ENCODE measurements around the gene ARHGEF12. TPM values are rescaled to one million over a fixed set of nuclear protein-coding genes. Genes with fewer than 3 reads are reported as not detected.

ARHGEF12 gene
- total and polyA plus RNA-seq, 4 donors: 19.0 to 243 (median 55.6) TPM

DNA sequence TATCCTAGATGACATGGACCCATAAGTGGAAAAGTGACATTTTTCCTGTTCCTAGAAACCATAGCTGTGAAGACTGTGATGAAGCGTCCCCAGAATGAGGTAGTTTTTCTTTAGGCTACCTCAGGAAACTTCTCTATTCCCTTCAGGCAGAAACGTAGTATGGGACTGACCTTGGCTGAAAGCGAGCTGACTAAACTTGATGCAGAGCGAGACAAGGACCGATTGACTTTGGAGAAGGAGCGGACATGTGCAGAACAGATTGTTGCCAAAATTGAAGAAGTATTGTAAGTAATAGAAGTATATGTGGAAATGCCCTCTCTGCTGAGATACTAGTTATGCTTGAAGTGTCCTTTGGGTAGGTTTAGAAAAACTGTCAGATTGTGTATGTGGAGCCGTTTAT is 110.6 kb downstream of the ARHGEF12 start:
- Histone ChIP-seq H3K9ac (ENCODE audit: insufficient read depth in 1 of 2, low read length in 2 of 2) (no peak overlapping the region), H3K27me3 (ENCODE audit: control insufficient read depth in 3 of 3, insufficient read depth in 3 of 3, low read length in 2 of 3) (no peaks in the 10 kb centered on the region), H3K4me1 (ENCODE audit: control insufficient read depth in 5 of 5, insufficient read depth in 5 of 5, low read length in 5 of 5) (no peaks in the 10 kb centered on the region), H3K4me3 (no peak overlapping the region), H3K27ac (ENCODE audit: low read depth in 1 of 2, low read length in 1 of 2) (no peak overlapping the region), H3K36me3 (ENCODE audit: control insufficient read depth in 4 of 4, insufficient read depth in 4 of 4, low read length in 4 of 4) (peaks cover 21 to 64% (median 34%) of the 10 kb centered on the region in 4 donors), H3K9me3 (ENCODE audit: control insufficient read depth in 4 of 4, insufficient read depth in 3 of 4, low read length in 3 of 4) (no peaks in the 10 kb centered on the region)
- no peak for TF ChIP-seq CTCF (IDR thresholded peaks at IDR 0.05; ENCODE audit: control extremely low read depth, extremely low read depth)
- ATAC-seq (ENCODE audit: insufficient read depth, low FRiP score) (no peak), DNase-seq (no peak)
- WGBS, 2 donors: 93% methylated on average over 7 of the region's 7 CpGs

GRCh38 chr11:120448240-120448639 is 112.0 kb downstream of the ARHGEF12 start:
- DNase-seq (no peak), ATAC-seq (ENCODE audit: insufficient read depth, low FRiP score) (no peak)
- Histone ChIP-seq H3K9me3 (ENCODE audit: control insufficient read depth in 4 of 4, insufficient read depth in 3 of 4, low read length in 3 of 4) (peaks cover 0 to 2% (median 0%) of the 10 kb centered on the region in 4 donors), H3K9ac (ENCODE audit: insufficient read depth in 1 of 2, low read length in 2 of 2) (no peak overlapping the region), H3K36me3 (ENCODE audit: control insufficient read depth in 4 of 4, insufficient read depth in 4 of 4, low read length in 4 of 4) (peaks cover 22 to 58% (median 41%) of the 10 kb centered on the region in 4 donors), H3K27ac (ENCODE audit: low read depth in 1 of 2, low read length in 1 of 2) (no peak overlapping the region), H3K27me3 (ENCODE audit: control insufficient read depth in 3 of 3, insufficient read depth in 3 of 3, low read length in 2 of 3) (no peaks in the 10 kb centered on the region), H3K4me1 (ENCODE audit: control insufficient read depth in 5 of 5, insufficient read depth in 5 of 5, low read length in 5 of 5) (no peaks in the 10 kb centered on the region), H3K4me3 (no peak overlapping the region)
- WGBS, 2 donors: 91 to 96% methylated on average over 3 of the region's 3 CpGs
- no peak for TF ChIP-seq CTCF (IDR thresholded peaks at IDR 0.05; ENCODE audit: control extremely low read depth, extremely low read depth)

GRCh38 chr11:120455487-120455886 is 119.3 kb downstream of the ARHGEF12 start:
- no peak overlapping the region for H3K4me3 ChIP-seq
- peaks cover 0 to 1% (median 0%) of the 10 kb centered on the region in 5 donors for H3K4me1 ChIP-seq (ENCODE audit: control insufficient read depth in 5 of 5, insufficient read depth in 5 of 5, low read length in 5 of 5)
- no peaks in the 10 kb centered on the region for H3K27me3 ChIP-seq (ENCODE audit: control insufficient read depth in 3 of 3, insufficient read depth in 3 of 3, low read length in 2 of 3)
- TF ChIP-seq CTCF (IDR thresholded peaks at IDR 0.05; ENCODE audit: control extremely low read depth, extremely low read depth): no peak
- DNase-seq (no peak), ATAC-seq (ENCODE audit: insufficient read depth, low FRiP score) (no peak)
- H3K9ac ChIP-seq (ENCODE audit: insufficient read depth in 1 of 2, low read length in 2 of 2): no peak overlapping the region
- peak overlapping the region in 1 of 2 donors; percentile 21 for H3K27ac ChIP-seq (ENCODE audit: low read depth in 1 of 2, low read length in 1 of 2)
- H3K9me3 ChIP-seq (ENCODE audit: control insufficient read depth in 4 of 4, insufficient read depth in 3 of 4, low read length in 3 of 4): peaks cover 0 to 2% (median 0%) of the 10 kb centered on the region in 4 donors
- H3K36me3 ChIP-seq (ENCODE audit: control insufficient read depth in 4 of 4, insufficient read depth in 4 of 4, low read length in 4 of 4): peaks cover 20 to 54% (median 28%) of the 10 kb centered on the region in 4 donors

DNA sequence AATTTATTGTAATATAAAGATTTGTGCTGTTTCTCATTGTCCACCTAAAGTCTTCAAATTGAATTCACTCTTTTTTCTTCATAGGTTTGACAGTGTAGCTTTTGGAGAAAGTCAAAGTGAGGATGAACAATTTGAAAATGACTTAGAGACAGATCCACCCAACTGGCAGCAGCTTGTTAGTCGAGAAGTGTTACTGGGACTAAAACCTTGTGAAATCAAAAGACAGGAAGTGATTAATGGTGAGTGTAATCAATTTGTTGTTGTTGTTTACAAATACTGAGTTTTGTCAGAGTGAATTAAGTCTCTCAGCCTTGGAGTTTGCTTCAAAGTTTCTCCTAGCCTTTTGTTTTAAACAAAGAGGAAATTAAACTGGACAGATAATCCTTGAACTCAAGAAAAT is 121.8 kb downstream of the ARHGEF12 start:
- 69 to 88% methylated on average over 1 of the region's 1 CpG for WGBS, 2 donors
- no peak for ATAC-seq (ENCODE audit: insufficient read depth, low FRiP score)
- Histone ChIP-seq H3K27me3 (ENCODE audit: control insufficient read depth in 3 of 3, insufficient read depth in 3 of 3, low read length in 2 of 3) (no peaks in the 10 kb centered on the region), H3K9ac (ENCODE audit: insufficient read depth in 1 of 2, low read length in 2 of 2) (no peak overlapping the region), H3K36me3 (ENCODE audit: control insufficient read depth in 4 of 4, insufficient read depth in 4 of 4, low read length in 4 of 4) (peaks cover 11 to 65% (median 28%) of the 10 kb centered on the region in 4 donors), H3K9me3 (ENCODE audit: control insufficient read depth in 4 of 4, insufficient read depth in 3 of 4, low read length in 3 of 4) (no peaks in the 10 kb centered on the region), H3K27ac (ENCODE audit: low read depth in 1 of 2, low read length in 1 of 2) (no peak overlapping the region), H3K4me3 (no peak overlapping the region), H3K4me1 (ENCODE audit: control insufficient read depth in 5 of 5, insufficient read depth in 5 of 5, low read length in 5 of 5) (peaks cover 0 to 1% (median 0%) of the 10 kb centered on the region in 5 donors)
- TF ChIP-seq CTCF (IDR thresholded peaks at IDR 0.05; ENCODE audit: control extremely low read depth, extremely low read depth): no peak
- DNase-seq: no peak

All from lung (tissue), 12 donors.